ENCODE results near the gene TUBA4A. TPM values are rescaled to one million over a fixed set of nuclear protein-coding genes. Genes with fewer than 3 reads are reported as not detected.

Gene TUBA4A
- total and polyA plus RNA-seq, 10 of the 15 experiments (the other 5 are each of a cell fraction or from before 2014, with no cell fraction given), result 58.2 to 325 (median 134) TPM

DNA sequence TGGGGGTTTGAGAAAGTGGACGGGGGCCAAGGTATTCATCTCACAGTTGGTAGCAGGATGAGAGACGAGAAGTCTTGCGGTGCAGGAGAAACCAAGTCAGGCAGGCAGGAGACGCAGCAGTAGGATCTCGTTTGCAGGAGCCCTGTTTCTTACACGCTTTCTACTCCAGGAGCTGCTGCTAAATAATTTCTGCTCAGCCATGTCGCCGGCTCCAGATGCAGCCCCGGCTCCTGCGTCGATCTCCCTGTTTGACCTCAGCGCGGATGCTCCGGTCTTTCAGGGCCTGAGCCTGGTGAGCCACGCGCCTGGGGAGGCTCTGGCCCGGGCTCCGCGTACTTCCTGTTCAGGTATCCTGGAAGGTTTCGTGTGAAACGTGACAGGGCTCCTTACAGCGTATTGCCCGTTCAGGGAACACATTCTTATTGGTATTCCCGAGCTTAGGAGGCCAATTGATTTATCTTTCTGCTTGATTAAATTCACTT lies 23.6 kb downstream of the TUBA4A start (continued):
- TF ChIP-seq, protein P1, sequence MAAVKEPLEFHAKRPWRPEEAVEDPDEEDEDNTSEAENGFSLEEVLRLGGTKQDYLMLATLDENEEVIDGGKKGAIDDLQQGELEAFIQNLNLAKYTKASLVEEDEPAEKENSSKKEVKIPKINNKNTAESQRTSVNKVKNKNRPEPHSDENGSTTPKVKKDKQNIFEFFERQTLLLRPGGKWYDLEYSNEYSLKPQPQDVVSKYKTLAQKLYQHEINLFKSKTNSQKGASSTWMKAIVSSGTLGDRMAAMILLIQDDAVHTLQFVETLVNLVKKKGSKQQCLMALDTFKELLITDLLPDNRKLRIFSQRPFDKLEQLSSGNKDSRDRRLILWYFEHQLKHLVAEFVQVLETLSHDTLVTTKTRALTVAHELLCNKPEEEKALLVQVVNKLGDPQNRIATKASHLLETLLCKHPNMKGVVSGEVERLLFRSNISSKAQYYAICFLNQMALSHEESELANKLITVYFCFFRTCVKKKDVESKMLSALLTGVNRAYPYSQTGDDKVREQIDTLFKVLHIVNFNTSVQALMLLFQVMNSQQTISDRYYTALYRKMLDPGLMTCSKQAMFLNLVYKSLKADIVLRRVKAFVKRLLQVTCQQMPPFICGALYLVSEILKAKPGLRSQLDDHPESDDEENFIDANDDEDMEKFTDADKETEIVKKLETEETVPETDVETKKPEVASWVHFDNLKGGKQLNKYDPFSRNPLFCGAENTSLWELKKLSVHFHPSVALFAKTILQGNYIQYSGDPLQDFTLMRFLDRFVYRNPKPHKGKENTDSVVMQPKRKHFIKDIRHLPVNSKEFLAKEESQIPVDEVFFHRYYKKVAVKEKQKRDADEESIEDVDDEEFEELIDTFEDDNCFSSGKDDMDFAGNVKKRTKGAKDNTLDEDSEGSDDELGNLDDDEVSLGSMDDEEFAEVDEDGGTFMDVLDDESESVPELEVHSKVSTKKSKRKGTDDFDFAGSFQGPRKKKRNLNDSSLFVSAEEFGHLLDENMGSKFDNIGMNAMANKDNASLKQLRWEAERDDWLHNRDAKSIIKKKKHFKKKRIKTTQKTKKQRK (IDR thresholded peaks at IDR 0.05; ENCODE audit: low read depth, low read length), result no peak
- TF ChIP-seq, protein P2, sequence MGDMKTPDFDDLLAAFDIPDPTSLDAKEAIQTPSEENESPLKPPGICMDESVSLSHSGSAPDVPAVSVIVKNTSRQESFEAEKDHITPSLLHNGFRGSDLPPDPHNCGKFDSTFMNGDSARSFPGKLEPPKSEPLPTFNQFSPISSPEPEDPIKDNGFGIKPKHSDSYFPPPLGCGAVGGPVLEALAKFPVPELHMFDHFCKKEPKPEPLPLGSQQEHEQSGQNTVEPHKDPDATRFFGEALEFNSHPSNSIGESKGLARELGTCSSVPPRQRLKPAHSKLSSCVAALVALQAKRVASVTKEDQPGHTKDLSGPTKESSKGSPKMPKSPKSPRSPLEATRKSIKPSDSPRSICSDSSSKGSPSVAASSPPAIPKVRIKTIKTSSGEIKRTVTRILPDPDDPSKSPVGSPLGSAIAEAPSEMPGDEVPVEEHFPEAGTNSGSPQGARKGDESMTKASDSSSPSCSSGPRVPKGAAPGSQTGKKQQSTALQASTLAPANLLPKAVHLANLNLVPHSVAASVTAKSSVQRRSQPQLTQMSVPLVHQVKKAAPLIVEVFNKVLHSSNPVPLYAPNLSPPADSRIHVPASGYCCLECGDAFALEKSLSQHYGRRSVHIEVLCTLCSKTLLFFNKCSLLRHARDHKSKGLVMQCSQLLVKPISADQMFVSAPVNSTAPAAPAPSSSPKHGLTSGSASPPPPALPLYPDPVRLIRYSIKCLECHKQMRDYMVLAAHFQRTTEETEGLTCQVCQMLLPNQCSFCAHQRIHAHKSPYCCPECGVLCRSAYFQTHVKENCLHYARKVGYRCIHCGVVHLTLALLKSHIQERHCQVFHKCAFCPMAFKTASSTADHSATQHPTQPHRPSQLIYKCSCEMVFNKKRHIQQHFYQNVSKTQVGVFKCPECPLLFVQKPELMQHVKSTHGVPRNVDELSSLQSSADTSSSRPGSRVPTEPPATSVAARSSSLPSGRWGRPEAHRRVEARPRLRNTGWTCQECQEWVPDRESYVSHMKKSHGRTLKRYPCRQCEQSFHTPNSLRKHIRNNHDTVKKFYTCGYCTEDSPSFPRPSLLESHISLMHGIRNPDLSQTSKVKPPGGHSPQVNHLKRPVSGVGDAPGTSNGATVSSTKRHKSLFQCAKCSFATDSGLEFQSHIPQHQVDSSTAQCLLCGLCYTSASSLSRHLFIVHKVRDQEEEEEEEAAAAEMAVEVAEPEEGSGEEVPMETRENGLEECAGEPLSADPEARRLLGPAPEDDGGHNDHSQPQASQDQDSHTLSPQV (IDR thresholded peaks at IDR 0.05), result no peak
- TF ChIP-seq SP1 (IDR thresholded peaks at IDR 0.05; ENCODE audit: low read depth, low read length) (no peak), SUPT20H (IDR thresholded peaks at IDR 0.05; ENCODE audit: borderline replicate concordance, control insufficient read depth, low read depth, low read length) (no peak), ZNF24 (IDR thresholded peaks at IDR 0.05) (no peak), ZZZ3 (IDR thresholded peaks at IDR 0.05; ENCODE audit: control insufficient read depth, insufficient read length, low read depth) (no peak), RAD21 (IDR thresholded peaks at IDR 0.05; ENCODE audit: insufficient read depth, low read depth, low read length) (no peak), POU2F2 (IDR thresholded peaks at IDR 0.05; ENCODE audit: borderline replicate concordance, low read depth, low read length) (0 out of 3 replicates have a peak, but pooled peaks have one; percentile 19), PAX8 (IDR thresholded peaks at IDR 0.05) (no peak), ATF7 (IDR thresholded peaks at IDR 0.05; ENCODE audit: low read depth) (no peak), POLR2AphosphoS5 (IDR thresholded peaks at IDR 0.05; ENCODE audit: low read length) (peak; percentile 4; the same call in 1 of the 2 replicates), ZBED1 (IDR thresholded peaks at IDR 0.05; ENCODE audit: borderline replicate concordance) (no peak), CREM (IDR thresholded peaks at IDR 0.05; ENCODE audit: low read depth) (no peak), YBX1 (IDR thresholded peaks at IDR 0.05) (no peak), RFX5 (IDR thresholded peaks at IDR 0.05; ENCODE audit: low read depth, low read length) (no peak)
- TF ChIP-seq, protein P3, sequence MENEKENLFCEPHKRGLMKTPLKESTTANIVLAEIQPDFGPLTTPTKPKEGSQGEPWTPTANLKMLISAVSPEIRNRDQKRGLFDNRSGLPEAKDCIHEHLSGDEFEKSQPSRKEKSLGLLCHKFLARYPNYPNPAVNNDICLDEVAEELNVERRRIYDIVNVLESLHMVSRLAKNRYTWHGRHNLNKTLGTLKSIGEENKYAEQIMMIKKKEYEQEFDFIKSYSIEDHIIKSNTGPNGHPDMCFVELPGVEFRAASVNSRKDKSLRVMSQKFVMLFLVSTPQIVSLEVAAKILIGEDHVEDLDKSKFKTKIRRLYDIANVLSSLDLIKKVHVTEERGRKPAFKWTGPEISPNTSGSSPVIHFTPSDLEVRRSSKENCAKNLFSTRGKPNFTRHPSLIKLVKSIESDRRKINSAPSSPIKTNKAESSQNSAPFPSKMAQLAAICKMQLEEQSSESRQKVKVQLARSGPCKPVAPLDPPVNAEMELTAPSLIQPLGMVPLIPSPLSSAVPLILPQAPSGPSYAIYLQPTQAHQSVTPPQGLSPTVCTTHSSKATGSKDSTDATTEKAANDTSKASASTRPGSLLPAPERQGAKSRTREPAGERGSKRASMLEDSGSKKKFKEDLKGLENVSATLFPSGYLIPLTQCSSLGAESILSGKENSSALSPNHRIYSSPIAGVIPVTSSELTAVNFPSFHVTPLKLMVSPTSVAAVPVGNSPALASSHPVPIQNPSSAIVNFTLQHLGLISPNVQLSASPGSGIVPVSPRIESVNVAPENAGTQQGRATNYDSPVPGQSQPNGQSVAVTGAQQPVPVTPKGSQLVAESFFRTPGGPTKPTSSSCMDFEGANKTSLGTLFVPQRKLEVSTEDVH (IDR thresholded peaks at IDR 0.05; ENCODE audit: low read depth, partially characterized antibody), result peak; percentile 45
- TF ChIP-seq, protein P4, sequence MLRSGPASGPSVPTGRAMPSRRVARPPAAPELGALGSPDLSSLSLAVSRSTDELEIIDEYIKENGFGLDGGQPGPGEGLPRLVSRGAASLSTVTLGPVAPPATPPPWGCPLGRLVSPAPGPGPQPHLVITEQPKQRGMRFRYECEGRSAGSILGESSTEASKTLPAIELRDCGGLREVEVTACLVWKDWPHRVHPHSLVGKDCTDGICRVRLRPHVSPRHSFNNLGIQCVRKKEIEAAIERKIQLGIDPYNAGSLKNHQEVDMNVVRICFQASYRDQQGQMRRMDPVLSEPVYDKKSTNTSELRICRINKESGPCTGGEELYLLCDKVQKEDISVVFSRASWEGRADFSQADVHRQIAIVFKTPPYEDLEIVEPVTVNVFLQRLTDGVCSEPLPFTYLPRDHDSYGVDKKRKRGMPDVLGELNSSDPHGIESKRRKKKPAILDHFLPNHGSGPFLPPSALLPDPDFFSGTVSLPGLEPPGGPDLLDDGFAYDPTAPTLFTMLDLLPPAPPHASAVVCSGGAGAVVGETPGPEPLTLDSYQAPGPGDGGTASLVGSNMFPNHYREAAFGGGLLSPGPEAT (IDR thresholded peaks at IDR 0.05; ENCODE audit: low read depth), result 0 out of 2 replicates have a peak, but pooled peaks have one; percentile 5
- TF ChIP-seq, protein P5, sequence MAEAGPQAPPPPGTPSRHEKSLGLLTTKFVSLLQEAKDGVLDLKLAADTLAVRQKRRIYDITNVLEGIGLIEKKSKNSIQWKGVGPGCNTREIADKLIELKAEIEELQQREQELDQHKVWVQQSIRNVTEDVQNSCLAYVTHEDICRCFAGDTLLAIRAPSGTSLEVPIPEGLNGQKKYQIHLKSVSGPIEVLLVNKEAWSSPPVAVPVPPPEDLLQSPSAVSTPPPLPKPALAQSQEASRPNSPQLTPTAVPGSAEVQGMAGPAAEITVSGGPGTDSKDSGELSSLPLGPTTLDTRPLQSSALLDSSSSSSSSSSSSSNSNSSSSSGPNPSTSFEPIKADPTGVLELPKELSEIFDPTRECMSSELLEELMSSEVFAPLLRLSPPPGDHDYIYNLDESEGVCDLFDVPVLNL (IDR thresholded peaks at IDR 0.05; ENCODE audit: low read depth, low read length), result no peak

Data from GM12878 (cell line).